Peyer's patch (tissue), 4 donors: ENCODE data around the gene ASPHD2.

Source experiments
- CTCF ChIP-seq, 6 experiments: fragments of 450-650 bp in 4 of 6; fragments of 200-600 bp in 2 of 6; sonication (generic) in 1 of 6; IDR thresholded peaks; one replicate each; pipeline ENCODE4 v1.5.1; 2017 to 2019; ENCODE audit warnings: antibody characterized with exemption in 6 of 6, mild to moderate bottlenecking in 3 of 6, moderate library complexity in 1 of 6
- POLR2A ChIP-seq, 2 donors: fragments of 450-650 bp; IDR thresholded peaks; one replicate each; pipeline ENCODE4 v1.5.1; 2017; ENCODE audit warnings: antibody characterized with exemption in 2 of 2, mild to moderate bottlenecking in 2 of 2, moderate library complexity in 2 of 2

DNA sequence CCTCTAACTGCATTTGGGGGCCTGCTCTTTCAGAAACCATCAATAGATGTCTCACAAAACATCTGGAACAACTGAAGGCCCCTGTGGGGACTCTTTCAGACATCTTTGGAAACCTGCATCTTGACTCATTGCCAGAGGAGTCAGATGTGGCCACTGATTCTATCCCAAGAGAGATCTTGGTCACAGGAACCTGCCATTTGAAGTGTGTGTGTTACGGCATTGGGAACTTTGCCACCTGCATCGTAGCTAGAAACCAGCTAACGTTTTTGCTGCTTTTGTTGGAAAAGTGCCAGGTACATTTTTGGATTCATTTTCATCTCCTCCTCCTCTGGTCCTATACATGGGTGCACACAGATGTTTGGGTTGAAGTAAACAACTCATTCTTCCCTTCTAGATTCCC is 58.9 kb downstream of the ASPHD2 start:
- TF ChIP-seq POLR2A (IDR thresholded peaks at IDR 0.05) (no peak), CTCF (IDR thresholded peaks at IDR 0.05) (no peak)
